Measurements from ENCODE around the gene PRKCZ.

DNA sequence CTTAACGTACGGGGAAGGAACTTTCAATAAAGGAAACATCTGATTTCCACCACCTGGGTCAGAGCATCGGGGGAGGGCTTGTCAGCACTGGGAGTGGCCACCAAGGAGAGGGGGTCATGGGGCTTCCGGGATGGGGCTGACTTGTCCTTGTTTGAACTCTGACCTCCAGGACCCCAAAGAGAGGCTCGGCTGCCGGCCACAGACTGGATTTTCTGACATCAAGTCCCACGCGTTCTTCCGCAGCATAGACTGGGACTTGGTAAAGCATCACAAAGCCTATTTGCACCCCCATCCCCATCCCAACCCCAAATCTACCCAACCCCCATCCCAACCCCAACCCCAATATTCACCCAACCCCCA, 124.8 kb downstream of the PRKCZ start:
- no peak for TF ChIP-seq POLR2A (IDR thresholded peaks at IDR 0.05)
- TF ChIP-seq POLR2AphosphoS5 (IDR thresholded peaks at IDR 0.05; ENCODE audit: insufficient read depth in 1 of 2, low read depth in 1 of 2), result no peak
- TF ChIP-seq CTCF (IDR thresholded peaks at IDR 0.05), result no peak

Measured in vagina (tissue), 2 donors.